NCI-H1436 treated with DMSO at 0.1 percent for 48 hours (cell line): ENCODE data around the gene NES.
"Not testable (repeated sequence)": the region's sequence is repeated elsewhere in the genome, so short reads cannot be mapped to it uniquely, and the experiment has no call there.

Source experiments
- DNase-seq: peaks from one replicate; lab custom pipeline; 2025; lab: John Stamatoyannopoulos, UW

Gene NES

DNA sequence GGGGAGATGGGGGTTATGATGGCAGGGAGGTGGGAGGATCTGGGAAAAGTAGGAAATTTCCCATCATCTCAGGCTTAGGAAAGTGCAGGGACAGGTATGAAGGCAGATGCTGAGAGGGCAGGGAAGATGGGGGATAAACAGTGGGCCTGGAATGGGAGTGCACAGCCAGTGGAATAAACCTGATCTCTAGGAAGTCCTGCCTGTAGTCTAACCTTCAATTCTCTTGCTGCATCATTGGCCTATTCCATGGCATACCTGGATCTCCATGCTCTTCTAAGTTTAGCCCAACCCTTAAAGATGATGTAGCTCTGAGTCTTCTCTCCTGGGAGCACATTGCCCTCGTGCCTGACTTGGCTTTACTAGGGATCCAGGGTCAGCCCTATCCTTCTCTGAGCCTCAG lies 32.6 kb downstream of the NES start:
- DNase-seq: no peak

DNA sequence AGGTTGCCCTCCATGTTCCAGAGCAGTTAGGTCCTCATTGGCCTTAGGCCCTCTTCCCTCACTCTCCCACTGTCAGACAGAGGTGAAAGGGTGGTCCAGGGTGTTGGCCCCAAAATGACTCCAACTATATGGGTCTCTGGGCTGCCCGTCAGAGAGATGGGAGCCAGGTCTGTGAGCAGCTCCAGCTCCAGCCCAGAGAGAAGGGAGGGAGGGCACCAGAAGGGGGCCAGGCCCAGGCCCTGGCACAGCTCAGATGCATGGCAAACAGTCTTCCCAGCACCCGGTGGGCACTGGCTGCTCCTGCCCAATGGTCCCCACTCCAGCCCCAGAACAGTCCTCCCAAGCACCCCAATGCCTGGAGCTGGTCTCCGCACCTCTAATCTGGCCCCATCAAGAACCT lies 33.1 kb downstream of the NES start:
- DNase-seq: no peak

DNA sequence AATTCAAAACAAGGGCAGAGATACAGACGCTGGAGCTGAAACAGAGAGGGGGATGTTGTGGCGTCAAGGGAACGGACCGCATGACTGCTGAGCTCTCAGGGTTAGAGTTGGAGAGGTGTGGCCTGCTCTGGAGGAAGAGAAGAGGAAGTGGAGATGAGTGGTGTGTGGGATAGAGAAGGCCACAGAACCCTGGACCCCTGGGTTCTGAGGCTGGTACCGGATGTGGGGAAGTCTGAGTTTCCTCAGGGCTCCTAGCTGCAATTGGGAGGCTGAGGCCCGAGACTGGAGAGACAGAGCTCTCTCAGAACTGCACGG lies 33.5 kb downstream of the NES start:
- no peak for DNase-seq

DNA sequence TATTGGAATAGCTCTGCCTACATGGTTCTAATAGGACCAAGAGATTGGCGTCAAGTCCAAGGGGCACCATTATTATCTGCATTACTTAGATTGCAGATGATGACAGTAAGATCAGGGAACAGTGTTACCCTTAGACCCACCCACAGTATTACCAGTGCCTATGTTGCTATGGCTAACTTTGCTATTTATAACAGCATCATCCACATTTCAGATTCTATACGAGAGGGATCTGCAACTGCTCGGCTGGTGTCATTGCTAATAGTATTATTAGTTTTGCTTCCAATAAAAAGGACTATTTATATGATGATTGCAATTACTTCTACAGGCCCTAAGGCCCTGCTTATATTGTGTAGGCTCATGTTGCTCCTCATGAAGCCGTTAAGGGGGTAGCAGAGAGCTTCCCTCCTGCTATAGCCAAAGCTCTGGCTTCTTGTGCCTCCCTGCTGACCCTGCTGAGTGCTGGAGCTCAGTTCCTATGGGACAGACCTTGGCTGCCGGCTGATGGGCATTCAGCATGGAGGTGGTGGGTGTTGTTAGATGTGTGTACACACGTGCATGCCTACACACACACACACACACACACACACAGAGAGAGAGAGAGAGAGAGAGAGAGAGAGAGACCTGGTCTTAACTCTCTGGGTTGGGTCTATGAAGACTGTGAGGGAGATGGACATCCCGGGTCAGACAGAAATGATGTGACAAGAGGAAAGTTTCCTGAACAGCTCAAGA lies 34.0 kb downstream of the NES start:
- no peak for DNase-seq

DNA sequence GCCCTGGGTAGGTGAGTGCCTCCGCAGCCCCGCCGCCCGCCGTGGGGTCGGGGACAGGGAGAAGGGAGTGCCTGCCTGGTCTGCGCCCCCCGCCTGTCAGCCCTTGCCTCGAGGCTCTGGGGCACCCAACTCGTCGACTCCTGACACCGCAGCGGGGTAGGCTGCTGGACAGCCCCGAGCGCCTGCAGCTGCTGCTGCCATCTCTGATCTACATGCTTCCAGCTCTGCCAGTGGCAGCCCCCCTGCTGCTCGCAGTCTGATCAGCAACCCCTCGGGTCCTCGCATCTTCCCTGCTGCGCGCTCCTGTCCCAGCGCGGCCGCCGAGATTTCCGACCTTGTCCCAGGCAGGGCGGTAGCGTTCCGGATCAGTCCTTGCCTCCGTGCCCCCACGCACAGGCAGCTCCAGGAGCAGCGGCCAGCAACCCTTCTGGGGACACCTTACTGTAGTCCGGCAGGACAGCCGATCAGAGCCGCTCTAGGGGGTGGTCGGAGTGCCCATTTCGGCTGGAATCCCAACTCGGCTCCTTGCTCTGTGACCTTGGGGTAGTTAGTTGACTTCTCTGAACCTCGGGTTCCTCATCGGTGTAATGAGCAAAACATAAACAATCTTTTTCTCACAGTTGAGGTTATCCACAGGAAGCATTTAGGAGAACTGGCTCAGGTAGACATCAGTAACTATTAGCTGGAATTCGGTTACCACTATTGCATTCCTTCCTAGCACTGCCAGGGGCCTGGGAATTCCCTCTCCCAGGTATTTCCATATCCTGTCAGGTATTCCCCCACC lies 34.8 kb downstream of the NES start:
- DNase-seq: no peak

DNA sequence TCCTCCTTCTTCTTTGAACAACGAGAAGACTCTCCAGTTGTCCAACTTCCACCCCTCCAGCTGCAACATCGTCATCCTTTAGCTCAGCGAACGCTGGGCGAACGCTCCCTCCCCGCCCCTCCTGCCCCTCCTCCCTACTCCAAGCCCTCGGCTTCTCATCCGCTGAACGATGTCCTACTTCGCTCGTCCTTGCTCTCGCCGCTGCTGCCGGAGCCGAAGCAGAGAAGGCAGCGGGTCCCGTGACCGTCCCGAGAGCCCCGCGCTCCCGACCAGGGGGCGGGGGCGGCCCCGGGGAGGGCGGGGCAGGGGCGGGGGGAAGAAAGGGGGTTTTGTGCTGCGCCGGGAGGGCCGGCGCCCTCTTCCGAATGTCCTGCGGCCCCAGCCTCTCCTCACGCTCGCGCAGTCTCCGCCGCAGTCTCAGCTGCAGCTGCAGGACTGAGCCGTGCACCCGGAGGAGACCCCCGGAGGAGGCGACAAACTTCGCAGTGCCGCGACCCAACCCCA lies 35.4 kb downstream of the NES start, which contains the start of gene BCAN:
BCAN (plus strand) TSS at position 357 of the 504 bp plus-strand sequence. CDS start 3,938 bp downstream, outside the sequence.
- DNase-seq: no peak

DNA sequence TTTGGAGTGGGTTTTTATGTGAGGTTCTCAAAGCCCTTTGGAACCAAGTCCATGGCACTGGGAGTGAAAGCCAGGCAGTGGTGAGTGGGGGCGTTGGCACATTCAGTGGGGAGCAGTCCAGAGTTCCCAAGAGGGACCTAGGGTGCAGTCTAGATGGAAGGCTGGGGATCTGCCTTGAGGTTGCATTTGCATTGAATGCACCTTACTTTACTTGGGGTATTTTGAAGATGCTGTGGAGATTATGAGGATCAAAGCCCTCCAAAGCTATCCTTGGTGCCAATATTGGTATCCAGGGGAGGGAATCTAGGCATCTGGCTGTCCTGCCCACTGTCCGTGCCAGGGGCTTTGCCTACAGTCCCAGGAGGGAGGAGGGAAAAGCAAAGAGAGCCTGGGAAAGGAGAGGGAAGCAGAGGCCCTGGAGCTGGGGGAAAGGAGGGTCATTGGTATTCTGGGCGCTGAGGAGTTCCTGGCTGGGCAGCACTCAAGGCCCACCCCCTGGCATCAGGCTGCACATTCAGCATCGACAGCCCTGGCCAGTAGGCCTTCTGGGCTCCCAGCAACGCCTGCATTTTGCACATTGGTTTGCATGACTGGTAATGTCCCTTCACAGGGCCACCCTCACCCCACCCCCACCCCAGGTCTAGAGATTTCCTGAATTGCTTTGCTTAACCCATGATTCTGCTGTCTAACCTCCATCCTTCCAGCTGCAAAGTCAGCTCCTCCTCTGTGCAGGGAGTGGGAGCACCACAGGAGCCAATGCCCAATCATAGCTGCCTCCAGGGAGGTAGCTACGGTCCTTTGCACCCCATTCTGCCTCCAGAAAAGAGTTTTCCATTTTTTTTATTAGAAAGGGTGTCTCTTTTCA lies 36.1 kb downstream of the NES start:
- no peak for DNase-seq

DNA sequence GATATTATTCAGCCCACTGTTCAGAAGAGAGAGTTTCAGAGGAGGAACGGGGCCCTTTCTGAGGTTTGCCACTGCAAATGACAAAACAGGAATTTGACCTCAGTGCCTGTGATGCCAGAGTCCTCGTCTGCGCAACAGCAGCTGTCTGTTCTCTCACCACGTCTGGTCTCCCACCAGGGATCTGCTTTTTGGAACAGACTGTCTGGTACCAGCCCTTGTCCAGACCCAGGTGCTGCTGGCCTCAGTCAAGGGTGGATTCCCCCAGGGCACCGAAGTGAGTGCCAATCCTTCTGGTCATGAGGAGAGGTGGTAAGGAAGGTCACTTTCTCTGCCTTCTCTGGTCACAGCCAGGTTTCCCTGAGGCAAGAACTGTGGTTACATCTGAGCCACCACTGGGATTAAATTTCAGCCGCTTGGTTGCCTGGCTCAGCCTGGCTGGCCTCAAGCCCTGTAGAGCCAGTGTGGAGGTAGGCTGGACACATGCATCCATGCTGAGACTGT lies 37.6 kb downstream of the NES start:
- DNase-seq: no peak

DNA sequence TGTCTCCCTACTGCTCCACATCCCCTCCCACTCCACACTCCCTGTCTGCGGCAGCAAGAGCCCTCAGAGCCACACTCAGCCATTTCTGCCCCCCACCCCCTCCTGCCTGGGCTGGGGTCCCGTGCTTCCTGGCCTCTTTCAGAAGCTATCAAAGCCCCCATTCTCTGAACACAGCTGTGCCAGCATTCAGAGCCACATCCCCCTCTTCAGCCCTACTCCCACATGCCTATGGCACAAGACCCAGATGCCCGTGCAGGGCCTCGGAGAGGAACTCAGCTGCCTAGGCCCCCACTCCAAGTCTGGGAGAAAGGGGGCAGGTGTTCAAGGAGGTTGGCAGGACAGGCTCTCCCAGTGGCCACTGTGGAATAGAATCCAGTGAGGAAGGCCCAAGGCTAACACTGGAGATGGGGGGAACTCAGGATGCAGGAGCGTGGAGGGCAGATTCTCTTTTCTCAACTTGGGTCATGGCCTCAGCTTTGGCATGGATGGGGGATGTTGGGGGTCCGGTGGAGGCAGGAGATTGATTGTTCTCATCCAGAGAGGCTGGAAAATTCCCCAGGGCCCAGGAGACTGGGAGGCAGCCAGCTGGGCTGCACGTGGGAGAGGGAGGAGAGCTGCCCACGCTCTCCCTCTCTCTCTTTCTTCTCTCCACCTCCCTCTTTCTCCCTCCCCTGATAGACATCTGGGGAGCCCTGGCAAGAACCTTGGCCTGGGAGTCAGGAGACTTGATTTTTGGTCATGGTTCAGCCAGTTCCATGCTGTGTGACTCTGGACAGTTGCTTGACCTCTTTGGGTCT lies 38.8 kb downstream of the NES start:
- no peak for DNase-seq

DNA sequence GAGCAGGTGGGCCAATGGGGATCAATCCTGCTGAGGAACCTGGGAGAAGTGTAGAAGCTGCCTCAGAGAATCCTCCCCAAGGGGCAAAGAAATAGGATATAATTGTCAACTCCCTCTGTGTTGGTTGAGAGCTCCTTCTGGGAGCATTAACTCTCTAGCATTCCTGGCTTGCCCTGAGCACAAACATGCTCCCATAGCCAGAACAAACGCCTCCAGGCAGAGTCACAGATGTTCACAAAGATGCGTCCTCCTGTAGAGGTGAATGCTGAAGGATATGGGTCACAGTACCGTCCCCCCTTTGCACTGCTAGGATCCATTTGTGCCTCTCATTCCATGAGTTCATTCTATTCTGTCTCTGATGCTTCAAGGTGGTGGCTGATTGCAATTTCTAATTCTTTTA lies 44.9 kb downstream of the NES start:
- no peak for DNase-seq

DNA sequence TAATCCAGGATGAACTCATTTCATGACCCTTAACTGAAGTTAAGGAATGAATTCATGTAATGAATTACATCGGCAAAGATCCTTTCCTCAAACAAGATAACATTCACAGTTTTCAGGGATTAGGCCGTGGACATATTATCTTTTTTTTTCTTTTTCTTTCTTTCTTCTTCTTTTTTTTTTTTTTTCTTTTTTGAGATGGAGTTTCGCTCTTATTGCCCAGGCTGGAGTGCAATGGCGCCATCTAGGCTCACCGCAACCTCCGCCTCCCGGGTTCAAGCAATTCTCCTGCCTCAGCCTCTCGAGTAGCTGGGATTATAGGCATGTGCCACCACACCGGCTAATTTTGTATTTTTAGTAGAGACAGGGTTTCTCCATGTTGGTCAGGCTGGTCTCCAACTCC lies 46.1 kb downstream of the NES start:
- not testable (repeated sequence) for DNase-seq

DNA sequence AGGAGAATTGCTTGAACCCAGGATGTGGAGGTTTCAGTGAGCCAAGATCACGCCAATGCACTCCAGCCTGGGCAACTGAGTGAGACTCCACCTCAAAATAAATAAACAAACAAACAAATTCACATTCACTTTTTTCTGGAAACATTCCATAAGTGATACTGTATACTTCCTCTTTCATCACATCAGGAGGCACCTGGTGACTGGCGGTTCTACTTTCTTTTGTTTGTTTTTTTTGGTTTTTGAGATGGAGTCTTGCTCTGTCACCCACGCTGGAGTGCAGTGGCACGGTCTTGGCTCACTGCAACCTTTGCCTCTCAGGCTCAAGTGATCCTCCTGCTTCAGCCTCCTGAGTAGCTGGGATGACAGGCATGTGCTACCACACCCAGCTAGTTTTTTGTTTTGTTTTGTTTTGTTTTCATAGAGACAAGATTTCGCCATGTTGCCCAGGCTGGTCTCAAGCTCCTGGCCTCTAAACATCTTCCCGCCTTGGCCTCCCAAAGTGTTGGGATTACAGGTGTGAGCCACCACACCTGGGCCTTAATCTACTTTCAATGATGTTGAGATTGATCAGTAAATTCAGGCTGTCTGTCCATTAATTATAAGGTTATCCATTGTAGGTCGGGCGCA lies 47.3 kb downstream of the NES start:
- DNase-seq: no peak

DNA sequence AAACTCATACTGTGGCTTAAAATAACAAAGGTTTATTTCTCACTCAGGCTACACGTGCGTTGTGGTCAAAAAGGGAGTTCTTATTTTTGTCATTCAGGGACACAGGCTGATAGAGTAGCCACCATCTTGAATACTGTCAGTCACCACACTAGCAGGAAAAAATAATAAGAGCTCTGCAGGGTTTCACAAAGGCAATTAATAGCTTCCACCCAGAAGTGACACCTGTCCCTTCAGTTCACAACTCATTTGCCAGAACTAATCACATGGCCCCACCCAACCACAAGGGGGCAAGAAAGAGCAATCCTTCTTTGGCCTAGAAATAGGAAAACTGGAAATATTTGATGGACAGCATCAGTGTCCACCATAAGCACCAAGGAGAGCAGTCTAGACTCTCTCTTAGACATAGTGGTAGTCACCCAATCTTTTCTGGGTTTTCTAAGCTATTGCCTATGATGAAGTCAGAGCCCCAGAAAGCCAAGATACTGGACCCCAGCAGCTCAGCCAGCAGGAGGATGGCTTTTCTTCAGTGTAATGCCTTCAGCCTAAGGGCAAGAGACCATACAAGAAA lies 49.8 kb downstream of the NES start:
- DNase-seq: no peak

DNA sequence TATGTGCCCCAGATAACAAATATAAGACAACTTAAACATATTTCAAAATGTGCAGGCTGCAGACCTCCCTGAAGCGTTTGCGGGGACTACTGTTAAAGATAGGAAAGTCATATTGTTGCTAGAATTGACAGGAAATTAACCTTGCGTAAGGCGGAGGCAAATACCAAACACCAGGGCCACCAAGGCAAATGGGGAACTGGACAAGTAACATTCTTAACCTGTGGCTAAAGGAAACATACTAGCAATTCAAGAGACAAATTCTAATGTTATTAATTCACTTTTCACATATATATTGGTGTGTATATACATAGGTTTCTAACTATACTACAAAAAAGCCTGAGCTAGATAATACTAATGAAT lies 51.1 kb downstream of the NES start:
- no peak for DNase-seq

DNA sequence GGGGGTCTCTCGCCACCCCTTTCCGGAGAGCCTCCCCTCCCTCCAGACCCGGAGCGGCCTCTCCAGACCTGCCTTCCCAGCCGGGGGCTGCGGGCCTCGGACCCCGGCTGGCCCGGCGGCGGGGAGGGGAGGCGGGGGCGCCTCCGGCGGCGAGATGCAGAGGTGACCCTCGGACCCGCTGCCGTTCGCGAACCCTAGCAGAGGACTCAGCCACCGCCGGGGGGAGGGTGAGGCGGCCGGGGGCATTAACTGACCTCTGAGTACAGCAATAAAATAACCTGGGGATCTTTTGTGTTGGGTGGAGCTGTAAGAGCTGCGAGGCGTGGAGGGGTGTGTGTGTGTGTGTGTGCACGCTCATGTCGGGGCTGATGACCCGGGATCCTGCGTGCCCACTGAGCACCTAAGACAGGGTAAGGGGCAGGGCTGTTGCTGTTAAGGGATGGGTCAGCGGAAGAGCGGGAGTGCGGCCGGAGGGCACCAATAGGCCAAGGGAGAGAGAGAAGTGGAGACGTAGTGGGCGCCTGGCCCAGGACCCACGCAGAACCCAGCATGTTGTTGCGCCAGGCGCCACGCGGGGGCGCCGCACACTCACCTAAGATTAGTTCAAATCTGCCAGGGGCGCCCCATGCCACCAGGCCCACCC lies 51.6 kb downstream of the NES start:
- no peak for DNase-seq

DNA sequence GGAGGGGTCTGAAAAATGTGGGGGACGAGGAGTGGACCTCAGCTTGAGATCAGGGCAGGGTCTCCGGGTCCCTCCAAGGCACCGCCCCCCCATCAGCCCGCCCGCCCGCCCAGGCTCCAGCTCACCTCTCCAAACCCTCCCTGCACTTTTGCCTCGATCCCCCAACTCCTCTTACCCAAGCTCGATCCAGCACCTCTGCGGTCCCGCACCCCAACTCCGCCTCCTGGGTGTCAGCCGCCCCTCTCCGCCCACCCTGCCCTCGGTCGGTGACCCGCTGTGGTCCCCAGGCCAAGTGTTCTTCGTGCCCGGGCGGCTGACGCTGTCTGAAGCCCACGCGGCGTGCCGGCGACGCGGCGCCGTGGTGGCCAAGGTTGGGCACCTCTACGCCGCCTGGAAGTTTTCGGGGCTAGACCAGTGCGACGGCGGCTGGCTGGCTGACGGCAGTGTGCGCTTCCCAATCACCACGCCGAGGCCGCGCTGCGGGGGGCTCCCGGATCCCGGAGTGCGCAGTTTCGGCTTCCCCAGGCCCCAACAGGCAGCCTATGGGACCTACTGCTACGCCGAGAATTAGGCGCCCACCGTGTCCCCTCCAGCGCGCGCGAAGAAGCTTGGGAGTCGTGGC lies 52.3 kb downstream of the NES start:
- DNase-seq: no peak

DNA sequence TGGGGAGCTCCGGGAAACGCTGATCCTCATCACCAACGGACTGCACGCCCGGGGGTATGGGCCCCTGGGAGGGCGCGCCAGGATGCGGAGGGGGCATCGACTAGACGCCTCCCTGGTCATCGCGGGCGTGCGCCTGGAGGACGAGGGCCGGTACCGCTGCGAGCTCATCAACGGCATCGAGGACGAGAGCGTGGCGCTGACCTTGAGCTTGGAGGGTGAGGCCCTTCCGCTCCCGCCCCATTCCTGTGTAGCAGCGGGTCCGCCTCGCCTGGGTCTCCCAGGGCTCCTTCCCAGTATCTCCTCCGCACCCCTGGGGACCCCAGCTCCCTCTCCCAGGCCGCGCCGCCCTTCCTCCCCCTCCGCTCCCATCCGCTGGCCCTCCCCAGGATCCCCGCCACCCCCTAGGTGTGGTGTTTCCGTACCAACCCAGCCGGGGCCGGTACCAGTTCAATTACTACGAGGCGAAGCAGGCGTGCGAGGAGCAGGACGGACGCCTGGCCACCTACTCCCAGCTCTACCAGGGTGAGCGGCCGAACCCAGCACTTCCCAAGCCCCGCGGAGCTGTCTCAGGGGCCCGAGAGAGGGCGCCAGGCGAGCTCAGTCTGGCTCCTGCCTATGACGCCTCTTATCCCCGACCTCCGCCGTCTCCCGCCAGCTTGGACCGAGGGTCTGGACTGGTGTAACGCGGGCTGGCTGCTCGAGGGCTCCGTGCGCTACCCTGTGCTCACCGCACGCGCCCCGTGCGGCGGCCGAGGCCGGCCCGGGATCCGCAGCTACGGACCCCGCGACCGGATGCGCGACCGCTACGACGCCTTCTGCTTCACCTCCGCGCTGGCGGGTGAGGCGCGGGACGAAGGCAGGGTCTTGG lies 53.0 kb downstream of the NES start:
- no peak for DNase-seq

DNA sequence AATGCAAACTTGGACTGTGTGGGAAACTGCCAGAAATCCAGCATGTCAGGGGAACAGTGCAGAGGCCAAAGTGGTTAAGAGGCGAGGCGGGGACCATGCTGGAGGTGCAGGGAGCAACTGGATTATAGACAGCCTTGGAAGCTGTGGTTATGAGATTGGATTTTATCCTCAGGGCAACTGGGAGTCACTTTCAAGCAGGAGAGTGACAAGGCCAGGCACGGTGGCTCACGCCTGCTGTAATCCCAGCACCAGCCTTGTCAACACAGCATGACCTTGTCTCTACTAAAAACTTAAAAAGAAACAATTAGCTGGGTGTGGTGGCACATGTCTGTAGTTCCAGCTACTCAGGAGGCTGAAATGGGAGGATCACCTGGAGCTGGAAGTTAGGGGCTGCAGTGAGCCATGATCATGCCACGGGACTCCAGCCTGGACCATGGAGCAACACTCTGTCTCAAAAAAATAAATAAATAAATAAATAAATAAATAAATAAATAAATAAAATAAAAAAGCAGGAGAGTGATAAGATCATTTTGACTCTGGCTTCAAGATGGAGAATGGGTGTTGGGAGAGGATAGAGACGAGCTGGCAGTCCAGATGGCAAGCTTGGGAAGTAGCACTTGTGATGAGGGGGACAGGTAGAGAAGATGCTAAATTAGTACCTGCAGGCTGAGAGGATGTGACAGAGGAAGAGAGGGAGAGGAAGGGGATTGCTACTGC lies 54.5 kb downstream of the NES start:
- DNase-seq: no peak
